Testis (tissue), 3 donors: ENCODE data around the gene CCDC9. TPM values are rescaled to one million over a fixed set of nuclear protein-coding genes. Genes with fewer than 3 reads are reported as not detected.
"Not testable (repeated sequence)": the region's sequence is repeated elsewhere in the genome, so short reads cannot be mapped to it uniquely, and the experiment has no call there.

Experiments used
- DNase-seq: peaks from one replicate; pipeline ENCODE4 v3.0.0-alpha.2; 2019
- H3K27ac ChIP-seq, 2 donors: fragments of 200-600 bp; sonication (generic); one replicate each; pipeline ENCODE4 v1.5.1; 2019
- H3K27me3 ChIP-seq: fragments of 200-600 bp; sonication (generic); one replicate; pipeline ENCODE4 v1.5.1; 2019
- H3K36me3 ChIP-seq: fragments of 200-600 bp; sonication (generic); one replicate; pipeline ENCODE4 v1.5.1; 2017; ENCODE audit warnings: low read depth; ENCODE audit errors: missing control alignments
- H3K4me1 ChIP-seq: fragments of 200-600 bp; sonication (generic); one replicate; pipeline ENCODE4 v1.5.1; 2019
- H3K4me3 ChIP-seq, 2 donors: fragments of 200-600 bp; sonication (generic); one replicate each; pipeline ENCODE4 v1.5.1; 2017 to 2019
- H3K9me3 ChIP-seq: fragments of 200-600 bp; sonication (generic); one replicate; pipeline ENCODE4 v1.5.1; 2017
- POLR2A ChIP-seq: fragments of 450-650 bp; IDR thresholded peaks from one replicate; pipeline ENCODE4 v1.6.1; 2017; ENCODE audit warnings: antibody characterized with exemption, mild to moderate bottlenecking, moderate library complexity
- WGBS, 2 donors: methylation state at CpG; one replicate each; pipeline ENCODE4 v1.1.5; 2018; 5-methylcytosine and 5-hydroxymethylcytosine counted together
- intact Hi-C: fragments of 100-400 bp; cut with DNase I; formaldehyde crosslinking; loops from one replicate; pipeline ENCODE4 v1.15.1; 2023; ENCODE audit warnings: low total_unique reads
- polyA plus RNA-seq: library from polyadenylated mRNA; stranded (reverse); fragments of 350-450 nt; fragmentation: Illumina TruSeq; extraction: RNeasy Lipid Tissue Mini Kit (QIAGEN cat#74804); gene quantifications from one replicate; pipeline ENCODE4 v1.2.3, GENCODE V29; 2014; ENCODE audit warnings: low read depth, low replicate concordance; ENCODE audit not compliant: insufficient read depth
- total RNA-seq, 2 donors: library from RNA; depleted of rRNA; stranded (reverse); fragments of >200 nt; gene quantifications; one replicate each; pipeline ENCODE4 v1.2.3, GENCODE V29; 2016
- TF ChIP-seq, protein P1 (sequence below), 3 experiments: fragments of 450-650 bp in 2 of 3; fragments of 200-600 bp in 1 of 3; sonication (generic) in 1 of 3; IDR thresholded peaks; one replicate each; pipeline ENCODE4 v1.5.1; 2016 to 2019; ENCODE audit warnings: antibody characterized with exemption in 3 of 3, mild to moderate bottlenecking in 2 of 3, moderate library complexity in 1 of 3

The CCDC9 gene
- total and polyA plus RNA-seq, 3 donors from 2014 or later: 50.9 to 65.0 (median 61.0) TPM

DNA sequence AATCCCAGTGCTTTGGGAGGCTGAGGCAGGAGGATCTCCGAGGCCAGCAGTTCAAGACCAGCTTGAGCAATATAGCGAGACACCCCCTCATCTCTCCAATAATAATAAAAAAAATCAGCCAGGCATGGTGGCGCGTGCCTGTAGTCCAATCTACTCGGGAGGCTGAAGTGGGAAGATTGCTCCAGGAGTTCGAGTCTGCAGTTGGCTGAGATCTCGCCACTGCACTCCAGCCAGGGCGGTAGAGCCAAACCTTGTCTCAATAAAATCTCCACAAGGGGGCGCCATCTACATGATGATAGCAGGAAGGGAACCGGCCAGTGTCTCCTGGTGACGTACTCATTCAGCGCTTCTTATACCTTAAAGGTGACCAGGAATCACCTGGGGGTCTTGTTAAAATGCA lies 39.7 kb downstream of the CCDC9 start:
- DNase-seq: peak; percentile 92
- Histone ChIP-seq H3K27me3 (no peaks in the 10 kb centered on the region), H3K9me3 (no peaks in the 10 kb centered on the region), H3K4me3 (no peak overlapping the region), H3K36me3 (no peaks in the 10 kb centered on the region), H3K27ac (no peak overlapping the region), H3K4me1 (no peaks in the 10 kb centered on the region)
- 34 to 53% methylated on average over 12 of the region's 12 CpGs for WGBS, 2 donors
- intact Hi-C loops: no loop called here
- TF ChIP-seq POLR2A: no peak
- TF ChIP-seq, protein P1, sequence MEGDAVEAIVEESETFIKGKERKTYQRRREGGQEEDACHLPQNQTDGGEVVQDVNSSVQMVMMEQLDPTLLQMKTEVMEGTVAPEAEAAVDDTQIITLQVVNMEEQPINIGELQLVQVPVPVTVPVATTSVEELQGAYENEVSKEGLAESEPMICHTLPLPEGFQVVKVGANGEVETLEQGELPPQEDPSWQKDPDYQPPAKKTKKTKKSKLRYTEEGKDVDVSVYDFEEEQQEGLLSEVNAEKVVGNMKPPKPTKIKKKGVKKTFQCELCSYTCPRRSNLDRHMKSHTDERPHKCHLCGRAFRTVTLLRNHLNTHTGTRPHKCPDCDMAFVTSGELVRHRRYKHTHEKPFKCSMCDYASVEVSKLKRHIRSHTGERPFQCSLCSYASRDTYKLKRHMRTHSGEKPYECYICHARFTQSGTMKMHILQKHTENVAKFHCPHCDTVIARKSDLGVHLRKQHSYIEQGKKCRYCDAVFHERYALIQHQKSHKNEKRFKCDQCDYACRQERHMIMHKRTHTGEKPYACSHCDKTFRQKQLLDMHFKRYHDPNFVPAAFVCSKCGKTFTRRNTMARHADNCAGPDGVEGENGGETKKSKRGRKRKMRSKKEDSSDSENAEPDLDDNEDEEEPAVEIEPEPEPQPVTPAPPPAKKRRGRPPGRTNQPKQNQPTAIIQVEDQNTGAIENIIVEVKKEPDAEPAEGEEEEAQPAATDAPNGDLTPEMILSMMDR (IDR thresholded peaks at IDR 0.05): peak; percentile 54 to 82 (median 77)

DNA sequence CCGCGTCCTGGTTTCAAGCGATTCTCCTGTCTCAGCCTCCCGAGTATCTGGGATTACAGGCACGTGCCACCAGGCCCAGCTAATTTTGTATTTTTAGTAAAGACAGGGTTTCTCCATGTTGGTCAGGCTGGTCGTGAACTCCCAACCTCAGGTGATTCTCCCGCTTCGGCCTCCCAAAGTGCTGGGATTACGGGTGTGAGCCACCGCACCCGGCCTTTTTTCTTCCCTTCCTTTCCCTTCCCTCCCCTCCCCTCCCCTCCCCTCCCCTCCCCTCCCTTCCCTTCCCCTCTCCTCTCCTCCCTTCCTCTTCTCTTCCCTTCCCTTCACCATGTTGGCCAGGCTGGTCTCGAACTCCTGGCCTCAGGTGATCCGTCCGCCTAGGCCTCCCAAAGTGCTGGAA lies 44.5 kb downstream of the CCDC9 start:
- H3K36me3 ChIP-seq, H3K27me3 ChIP-seq, H3K4me1 ChIP-seq, H3K9me3 ChIP-seq, DNase-seq, H3K4me3 ChIP-seq, intact Hi-C loops, H3K27ac ChIP-seq: not testable (repeated sequence)
- 95% methylated on average over 13 to 14 of the region's 14 CpGs for WGBS, 2 donors

DNA sequence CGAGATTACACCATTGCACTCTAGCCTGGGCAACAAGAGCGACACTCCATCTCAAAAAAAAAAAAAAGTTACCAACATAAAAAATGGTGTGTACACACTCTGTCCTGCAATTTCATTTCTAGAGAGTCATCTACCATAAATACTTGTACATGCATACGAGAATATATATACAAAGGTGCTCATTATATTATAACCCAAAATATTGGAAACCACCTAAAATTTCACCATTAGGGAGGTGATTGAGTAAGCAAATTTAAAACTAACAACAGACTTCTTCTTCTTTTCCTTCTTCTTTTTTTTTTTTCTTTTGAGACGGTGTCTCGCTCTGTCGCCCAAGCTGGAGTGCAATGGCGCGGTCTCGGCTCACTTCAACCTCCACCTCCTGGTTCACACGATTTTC lies 45.9 kb downstream of the CCDC9 start:
- Histone ChIP-seq H3K27me3 (no peaks in the 10 kb centered on the region), H3K27ac (no peak overlapping the region), H3K4me3 (no peak overlapping the region), H3K36me3 (no peaks in the 10 kb centered on the region), H3K4me1 (no peaks in the 10 kb centered on the region), H3K9me3 (no peaks in the 10 kb centered on the region)
- DNase-seq: no peak
- TF ChIP-seq POLR2A: no peak
- TF ChIP-seq, protein P1 (IDR thresholded peaks at IDR 0.05): no peak
- 93 to 97% methylated on average over 10 of the region's 10 CpGs for WGBS, 2 donors
- intact Hi-C loops: no loop called here

DNA sequence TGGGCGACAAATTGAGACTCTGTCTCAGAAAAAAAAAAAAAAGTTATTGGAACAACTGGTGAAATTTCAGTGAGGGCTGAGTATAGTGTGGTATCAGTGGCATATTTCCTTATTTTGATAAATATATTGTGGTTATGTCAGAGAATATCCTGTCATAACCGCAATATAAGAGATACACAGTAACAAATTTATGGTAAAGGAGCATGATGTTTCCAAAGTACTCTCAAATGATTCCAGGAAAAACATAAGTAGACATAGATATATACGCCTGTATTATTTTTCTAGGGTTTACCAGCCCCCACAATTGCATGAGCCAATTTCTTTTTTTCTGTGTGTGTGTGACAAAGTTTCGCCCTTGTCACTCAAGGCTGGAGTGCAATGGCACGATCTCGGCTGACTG lies 47.6 kb downstream of the CCDC9 start:
- no peak for DNase-seq
- Histone ChIP-seq H3K27me3 (no peaks in the 10 kb centered on the region), H3K4me1 (no peaks in the 10 kb centered on the region), H3K4me3 (no peak overlapping the region), H3K27ac (no peak overlapping the region), H3K9me3 (no peaks in the 10 kb centered on the region), H3K36me3 (no peaks in the 10 kb centered on the region)
- WGBS, 2 donors: 75 to 77% methylated on average over 6 of the region's 6 CpGs
- no peak for TF ChIP-seq POLR2A
- TF ChIP-seq, protein P1 (IDR thresholded peaks at IDR 0.05): no peak
- intact Hi-C loops: no loop called here

DNA sequence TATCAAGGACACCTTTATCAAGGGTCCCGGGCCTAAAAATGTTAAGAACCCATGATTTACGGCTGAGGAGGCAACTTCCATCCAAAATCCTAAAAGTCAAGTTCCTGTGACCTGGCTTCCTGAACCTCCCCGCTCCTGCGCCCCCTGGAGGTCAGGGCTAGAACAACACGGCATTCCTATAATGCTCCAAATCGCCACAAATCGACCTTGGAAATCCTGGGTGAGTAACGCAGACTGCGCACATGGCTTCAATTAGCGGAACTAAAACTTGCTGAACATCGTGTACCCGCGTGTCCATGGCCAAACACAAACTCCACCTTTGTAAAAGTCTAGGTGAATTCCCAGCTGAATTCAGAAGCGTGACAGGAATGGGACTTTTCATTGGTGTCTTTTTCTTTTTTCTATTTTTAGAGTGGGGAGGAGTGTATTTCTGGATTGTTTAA lies 49.0 kb downstream of the CCDC9 start:
- H3K9me3 ChIP-seq: no peaks in the 10 kb centered on the region
- H3K36me3 ChIP-seq: no peaks in the 10 kb centered on the region
- TF ChIP-seq, protein P1 (IDR thresholded peaks at IDR 0.05): peak; percentile 76 to 93 (median 93)
- TF ChIP-seq POLR2A: no peak
- no peaks in the 10 kb centered on the region for H3K27me3 ChIP-seq
- H3K4me3 ChIP-seq: no peak overlapping the region
- WGBS, 2 donors: 3 to 7% methylated on average over 14 of the region's 14 CpGs
- no peaks in the 10 kb centered on the region for H3K4me1 ChIP-seq
- no peak overlapping the region for H3K27ac ChIP-seq
- DNase-seq: peak; percentile 82
- intact Hi-C loops: no loop called here
